SK-N-SH (cell line): Measurements from ENCODE around the gene LAPTM4A. TPM values are rescaled to one million over a fixed set of nuclear protein-coding genes. Genes with fewer than 3 reads are reported as not detected.

Experiments
- CTCF ChIA-PET: fragments of 300-600, 350-600 bp; formaldehyde crosslinking; extraction: SDS; loops from one replicate; lab custom pipeline; 2021; lab: Yijun Ruan, JAX
- POLR2A ChIA-PET: fragments of 350-600 bp; sonication (Branson Sonifier 250); formaldehyde crosslinking; extraction: SDS; loops from one replicate; lab custom pipeline; 2020; ENCODE audit warnings: antibody characterized with exemption, inconsistent platforms; lab: Yijun Ruan, JAX
- DNase-seq: peaks from one replicate; pipeline ENCODE4 v3.0.0; 2012
- H2AFZ ChIP-seq: fragments of 200-600 bp; sonication (generic); 2 replicates; pipeline ENCODE4 v1.8.1; 2016; ENCODE audit warnings: antibody characterized with exemption, mild to moderate bottlenecking, low read depth
- H3F3A ChIP-seq: fragments of 200-600 bp; sonication (generic); replicated peaks from 2 replicates; pipeline ENCODE3; 2016; ENCODE audit warnings: antibody characterized with exemption, mild to moderate bottlenecking; ENCODE audit not compliant: insufficient read depth
- H3K27ac ChIP-seq, 2 experiments: fragments of 200-500 bp in 1 of 2; fragments of 200-600 bp in 1 of 2; sonication (Bioruptor generic) in 1 of 2; sonication (generic), shearing (Covaris generic) in 1 of 2; 2 replicates each; pipeline versions ENCODE4 v1.5.1 to v1.6.1; 2014 to 2016; ENCODE audit warnings: low read depth in 2 of 2, inconsistent platforms in 1 of 2, low read length in 1 of 2, mild to moderate bottlenecking in 1 of 2, mixed read lengths in 1 of 2
- H3K27me3 ChIP-seq: fragments of 200-600 bp; sonication (generic), shearing (Covaris generic); 2 replicates; pipeline ENCODE4 v1.6.1; 2016; ENCODE audit warnings: mixed run types; ENCODE audit not compliant: insufficient read depth
- H3K36me3 ChIP-seq, 2 experiments: fragments of 200-500 bp in 1 of 2; fragments of 200-600 bp in 1 of 2; sonication (Bioruptor generic) in 1 of 2; sonication (generic) in 1 of 2; replicated peaks in 1 of 2; 2 replicates each; pipeline versions ENCODE3 to v1.5.1; 2014 to 2016; ENCODE audit warnings: low read length in 1 of 2, mild to moderate bottlenecking in 1 of 2; ENCODE audit not compliant: insufficient read depth in 2 of 2, control insufficient read depth in 1 of 2
- H3K4me1 ChIP-seq, 2 experiments: fragments of 200-500 bp in 1 of 2; fragments of 200-600 bp in 1 of 2; sonication (Bioruptor generic) in 1 of 2; sonication (generic), shearing (Covaris generic) in 1 of 2; 2 replicates each; pipeline versions ENCODE4 v1.5.1 to v1.6.1; 2014 to 2016; ENCODE audit warnings: low read depth in 1 of 2, low read length in 1 of 2, mixed run types in 1 of 2; ENCODE audit not compliant: insufficient read depth in 2 of 2, control insufficient read depth in 1 of 2
- H3K4me2 ChIP-seq: fragments of 200-600 bp; sonication (generic), shearing (Covaris generic); 2 replicates; pipeline ENCODE4 v1.6.1; 2017; ENCODE audit warnings: mixed run types
- H3K4me3 ChIP-seq, 2 experiments: fragments of 200-500 bp in 1 of 2; fragments of 200-600 bp in 1 of 2; sonication (Bioruptor generic) in 1 of 2; sonication (generic), shearing (Covaris generic) in 1 of 2; 2 replicates each; pipeline versions ENCODE4 v1.5.1 to v1.8.1; 2014 to 2016; ENCODE audit warnings: low read depth in 2 of 2, inconsistent platforms in 1 of 2, low read length in 1 of 2, mild to moderate bottlenecking in 1 of 2, mixed read lengths in 1 of 2, moderate library complexity in 1 of 2
- H3K79me2 ChIP-seq: fragments of 200-600 bp; sonication (generic); 2 replicates; pipeline ENCODE4 v1.8.1; 2017; ENCODE audit warnings: mild to moderate bottlenecking; ENCODE audit not compliant: insufficient read depth
- H3K9ac ChIP-seq: fragments of 200-600 bp; sonication (generic); 2 replicates; pipeline ENCODE4 v1.6.1; 2017; ENCODE audit warnings: mixed run types
- H3K9me2 ChIP-seq: fragments of 200-600 bp; sonication (generic); 2 replicates; pipeline ENCODE4 v1.6.1; 2017; ENCODE audit warnings: mixed run types
- H3K9me3 ChIP-seq: fragments of 200-600 bp; sonication (generic); 2 replicates; pipeline ENCODE4 v1.6.1; 2017; ENCODE audit warnings: mixed run types, mild to moderate bottlenecking, moderate library complexity
- H4K20me1 ChIP-seq: fragments of 200-600 bp; sonication (generic); 2 replicates; pipeline ENCODE4 v1.6.1; 2017; ENCODE audit warnings: mild to moderate bottlenecking, mixed run types; ENCODE audit not compliant: insufficient read depth
- ELF1 ChIP-seq: IDR thresholded peaks from 2 replicates; pipeline ENCODE4 v1.4.0; 2012
- EZH2phosphoT487 ChIP-seq: fragments of 200-600 bp; sonication (generic); IDR thresholded peaks from 2 replicates; pipeline ENCODE4 v1.6.1; 2017; ENCODE audit warnings: low read depth, mixed run types, mild to moderate bottlenecking, antibody characterized with exemption, moderate library complexity, borderline replicate concordance
- FOSL2 ChIP-seq: IDR thresholded peaks from 2 replicates; pipeline ENCODE4 v1.4.0; 2012; ENCODE audit warnings: low read depth, mild to moderate bottlenecking, moderate library complexity, borderline replicate concordance
- FOXM1 ChIP-seq: IDR thresholded peaks from 2 replicates; pipeline ENCODE4 v1.4.0; 2012; ENCODE audit warnings: low read depth, mild to moderate bottlenecking
- IRF3 ChIP-seq: fragments of 150-350 bp; IDR thresholded peaks from 2 replicates; pipeline ENCODE4 v1.6.1; 2016; ENCODE audit warnings: mild to moderate bottlenecking, low read depth, low read length
- MEF2A ChIP-seq: IDR thresholded peaks from 2 replicates; pipeline ENCODE4 v1.4.0; 2012; ENCODE audit warnings: low read depth, borderline replicate concordance
- NFIC ChIP-seq: IDR thresholded peaks from 2 replicates; pipeline ENCODE4 v1.4.0; 2012; ENCODE audit warnings: borderline replicate concordance
- NRF1 ChIP-seq: IDR thresholded peaks from 2 replicates; pipeline ENCODE4 v1.6.1; 2012; ENCODE audit warnings: low read depth, mild to moderate bottlenecking, low read length
- RXRA ChIP-seq: IDR thresholded peaks from 2 replicates; pipeline ENCODE4 v1.4.0; 2012; ENCODE audit warnings: low read depth, mild to moderate bottlenecking, borderline replicate concordance
- SMC3 ChIP-seq: IDR thresholded peaks from 2 replicates; pipeline ENCODE4 v1.6.1; 2012; ENCODE audit warnings: low read depth, low read length, improper control_type of control experiment
- TCF12 ChIP-seq: IDR thresholded peaks from 2 replicates; pipeline ENCODE4 v1.4.0; 2012
- USF1 ChIP-seq: IDR thresholded peaks from 2 replicates; pipeline ENCODE4 v1.4.0; 2012; ENCODE audit warnings: low read depth, borderline replicate concordance
- ZBTB33 ChIP-seq: IDR thresholded peaks from 2 replicates; pipeline ENCODE4 v1.4.0; 2012; ENCODE audit warnings: low read depth, borderline replicate concordance
- WGBS: methylation state at CpG from one replicate; pipeline ENCODE4 v1.1.6; 2017; ENCODE audit warnings: low lambda C conversion rate; 5-methylcytosine and 5-hydroxymethylcytosine counted together
- polyA plus RNA-seq, 3 experiments: library from polyadenylated mRNA; depleted of rRNA; stranded (reverse); fragments of >200 nt; gene quantifications; 2 replicates each; pipeline ENCODE4 v1.2.3, GENCODE V29; 2012
- TF ChIP-seq, protein P1 (sequence below): IDR thresholded peaks from 2 replicates; pipeline ENCODE4 v1.4.0; 2012; ENCODE audit warnings: low read depth
- TF ChIP-seq, protein P2 (sequence below): fragments of 200-600 bp; sonication (generic); IDR thresholded peaks from 2 replicates; pipeline ENCODE4 v1.6.1; 2017; ENCODE audit warnings: antibody characterized with exemption, mild to moderate bottlenecking, moderate library complexity
- TF ChIP-seq, protein P3 (sequence below): fragments of 150-350 bp; IDR thresholded peaks from 2 replicates; pipeline ENCODE4 v1.6.1; 2017; ENCODE audit warnings: antibody characterized with exemption, low read length, low read depth, borderline replicate concordance

Gene LAPTM4A
- polyA plus RNA-seq, 1 of the 3 experiments (the other 2 are of a cell fraction) = 306 TPM

DNA sequence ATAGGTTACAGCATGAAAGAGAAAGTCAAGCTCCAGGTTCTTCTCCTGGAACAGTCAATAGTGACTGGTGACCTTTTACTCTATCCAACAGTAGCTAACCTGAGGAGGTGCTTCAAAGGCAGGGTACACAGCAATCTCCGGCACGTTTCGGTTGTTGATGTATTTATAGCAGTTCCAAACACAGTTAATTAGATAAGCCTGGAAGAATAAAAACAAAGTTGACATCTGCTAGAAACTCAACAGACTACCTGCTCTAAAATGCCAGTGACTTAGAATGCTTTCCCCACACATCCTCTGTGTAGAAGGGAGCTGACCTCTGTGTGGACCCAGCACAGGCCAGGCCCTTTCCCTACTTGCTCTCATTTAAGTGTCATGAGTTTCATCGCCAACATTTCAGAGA, 17.2 kb downstream of the LAPTM4A start:
- no peaks in the 10 kb centered on the region for H3K9me2 ChIP-seq
- H2AFZ ChIP-seq = no peak overlapping the region
- 93% methylated on average over 4 of the region's 4 CpGs for WGBS
- DNase-seq = no peak
- TF ChIP-seq RXRA (no peak), MEF2A (no peak), IRF3 (no peak), ZBTB33 (no peak), NFIC (no peak), FOXM1 (no peak), TCF12 (no peak), ELF1 (no peak)
- TF ChIP-seq, protein P1, sequence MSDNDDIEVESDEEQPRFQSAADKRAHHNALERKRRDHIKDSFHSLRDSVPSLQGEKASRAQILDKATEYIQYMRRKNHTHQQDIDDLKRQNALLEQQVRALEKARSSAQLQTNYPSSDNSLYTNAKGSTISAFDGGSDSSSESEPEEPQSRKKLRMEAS = no peak
- TF ChIP-seq, protein P2, sequence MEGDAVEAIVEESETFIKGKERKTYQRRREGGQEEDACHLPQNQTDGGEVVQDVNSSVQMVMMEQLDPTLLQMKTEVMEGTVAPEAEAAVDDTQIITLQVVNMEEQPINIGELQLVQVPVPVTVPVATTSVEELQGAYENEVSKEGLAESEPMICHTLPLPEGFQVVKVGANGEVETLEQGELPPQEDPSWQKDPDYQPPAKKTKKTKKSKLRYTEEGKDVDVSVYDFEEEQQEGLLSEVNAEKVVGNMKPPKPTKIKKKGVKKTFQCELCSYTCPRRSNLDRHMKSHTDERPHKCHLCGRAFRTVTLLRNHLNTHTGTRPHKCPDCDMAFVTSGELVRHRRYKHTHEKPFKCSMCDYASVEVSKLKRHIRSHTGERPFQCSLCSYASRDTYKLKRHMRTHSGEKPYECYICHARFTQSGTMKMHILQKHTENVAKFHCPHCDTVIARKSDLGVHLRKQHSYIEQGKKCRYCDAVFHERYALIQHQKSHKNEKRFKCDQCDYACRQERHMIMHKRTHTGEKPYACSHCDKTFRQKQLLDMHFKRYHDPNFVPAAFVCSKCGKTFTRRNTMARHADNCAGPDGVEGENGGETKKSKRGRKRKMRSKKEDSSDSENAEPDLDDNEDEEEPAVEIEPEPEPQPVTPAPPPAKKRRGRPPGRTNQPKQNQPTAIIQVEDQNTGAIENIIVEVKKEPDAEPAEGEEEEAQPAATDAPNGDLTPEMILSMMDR = no peak
- TF ChIP-seq, all 33 proteins: peak for 0
- Histone ChIP-seq H3F3A (peaks cover 1% of the 10 kb centered on the region), H3K79me2 (peaks cover 40% of the 10 kb centered on the region), H3K4me3 (no peak overlapping the region), H3K27ac (no peak overlapping the region), H3K4me2 (no peak overlapping the region), H3K36me3 (peaks cover 68 to 94% of the 10 kb centered on the region in 2 experiments), H3K4me1 (peaks cover 0 to 3% of the 10 kb centered on the region in 2 experiments; a peak in 1 of 4 replicates), H3K9me3 (peaks cover 10% of the 10 kb centered on the region), H4K20me1 (peaks cover 19% of the 10 kb centered on the region; the same call in 1 of the 2 replicates), H3K9ac (no peak overlapping the region), H3K27me3 (no peaks in the 10 kb centered on the region)
- CTCF ChIA-PET = interaction anchor here (0.7 to 6.5 kb wide), 8 partner anchors 9 to 60 kb away, joined by 3 to 63 read pairs (median 5); no protein-coding TSS in a partner anchor
- POLR2A ChIA-PET = interaction anchor here (1.4 kb wide), 1 partner anchor 17 kb away, joined by 5 read pairs; the partner anchor contains the start of gene LAPTM4A

DNA sequence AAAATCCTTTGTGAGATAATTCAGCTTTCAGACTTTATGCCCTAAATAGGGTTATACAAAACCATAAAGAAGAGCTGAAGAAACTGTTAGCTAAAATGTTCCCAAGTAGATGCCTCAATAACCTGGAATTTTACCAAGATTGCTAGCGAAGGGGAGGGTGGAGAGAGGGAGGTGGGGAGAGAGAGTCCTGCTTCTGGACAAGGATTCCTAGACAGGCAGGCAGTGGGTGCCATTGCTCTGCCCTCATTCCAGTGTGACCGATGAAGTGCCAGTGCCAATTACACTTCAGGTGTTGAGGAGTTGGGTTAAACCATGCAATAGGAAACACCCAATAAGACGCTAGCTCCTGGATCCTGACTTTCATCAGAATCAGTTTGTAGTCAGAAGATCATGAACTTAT, 18.1 kb downstream of the LAPTM4A start:
- no peak overlapping the region for H3K27ac ChIP-seq
- peaks cover 65 to 94% of the 10 kb centered on the region in 2 experiments for H3K36me3 ChIP-seq
- peaks cover 39% of the 10 kb centered on the region for H3K79me2 ChIP-seq
- no peaks in the 10 kb centered on the region for H3K9me2 ChIP-seq
- peaks cover 0 to 3% of the 10 kb centered on the region in 2 experiments; a peak in 1 of 4 replicates for H3K4me1 ChIP-seq
- no peak overlapping the region for H3K9ac ChIP-seq
- DNase-seq = no peak
- H3K4me2 ChIP-seq = no peak overlapping the region
- peaks cover 8% of the 10 kb centered on the region for H3F3A ChIP-seq
- peaks cover 19% of the 10 kb centered on the region; the same call in 1 of the 2 replicates for H4K20me1 ChIP-seq
- ChIA-PET CTCF (interaction anchor here (0.9 to 6.5 kb wide), 7 partner anchors 10 to 61 kb away, joined by 3 to 63 read pairs (median 4); no protein-coding TSS in a partner anchor), POLR2A (no interaction called here)
- H3K9me3 ChIP-seq = peaks cover 13% of the 10 kb centered on the region
- WGBS = 94% methylated on average over 3 of the region's 3 CpGs
- H3K4me3 ChIP-seq = no peak overlapping the region
- H3K27me3 ChIP-seq = no peaks in the 10 kb centered on the region
- H2AFZ ChIP-seq = no peak overlapping the region
- TF ChIP-seq, protein P3, sequence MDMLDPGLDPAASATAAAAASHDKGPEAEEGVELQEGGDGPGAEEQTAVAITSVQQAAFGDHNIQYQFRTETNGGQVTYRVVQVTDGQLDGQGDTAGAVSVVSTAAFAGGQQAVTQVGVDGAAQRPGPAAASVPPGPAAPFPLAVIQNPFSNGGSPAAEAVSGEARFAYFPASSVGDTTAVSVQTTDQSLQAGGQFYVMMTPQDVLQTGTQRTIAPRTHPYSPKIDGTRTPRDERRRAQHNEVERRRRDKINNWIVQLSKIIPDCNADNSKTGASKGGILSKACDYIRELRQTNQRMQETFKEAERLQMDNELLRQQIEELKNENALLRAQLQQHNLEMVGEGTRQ = no peak
- no peak for TF ChIP-seq NFIC
- no peak for TF ChIP-seq NRF1
- no peak for TF ChIP-seq IRF3
- TF ChIP-seq SMC3 = no peak
- TF ChIP-seq, protein P2 = no peak
- no peak for TF ChIP-seq FOSL2
- TF ChIP-seq USF1 = no peak
- TF ChIP-seq EZH2phosphoT487 = no peak
- TF ChIP-seq FOXM1 = no peak
